Keratinocyte (primary cell): ENCODE measurements around the gene ALS2. TPM values are rescaled to one million over a fixed set of nuclear protein-coding genes. Genes with fewer than 3 reads are reported as not detected.
A peak's percentile ranks its signal among the peaks of the same experiment; 100 is the strongest.

Experiments used
- DNase-seq: peaks from one replicate; pipeline ENCODE4 v3.0.0-alpha.2; 2011; ENCODE audit warnings: low read depth, missing footprints, low spot score
- FAIRE-seq: peaks from 2 replicates; lab custom pipeline; 2011; peaks lifted over from hg19 to GRCh38; lab: Jason Lieb, UNC
- H2AFZ ChIP-seq: 2 replicates; pipeline ENCODE4 v1.6.0; 2012; ENCODE audit warnings: low read length, control low read depth, inconsistent platforms; ENCODE audit not compliant: control insufficient read depth
- H3K27ac ChIP-seq: 2 replicates; pipeline ENCODE4 v1.5.1; 2011; ENCODE audit warnings: low read length; ENCODE audit not compliant: control insufficient read depth, insufficient read depth
- H3K27me3 ChIP-seq: 3 replicates; pipeline ENCODE4 v1.6.0; 2011; ENCODE audit warnings: low read length; ENCODE audit not compliant: control insufficient read depth, insufficient read depth; ENCODE audit errors: extremely low read depth
- H3K36me3 ChIP-seq, 2 experiments: 2 replicates in 1 of 2; 3 replicates in 1 of 2; pipeline ENCODE4 v1.5.1; 2011; ENCODE audit warnings: low read length in 2 of 2, mild to moderate bottlenecking in 1 of 2; ENCODE audit not compliant: control insufficient read depth in 2 of 2, insufficient read depth in 2 of 2; ENCODE audit errors: extremely low read depth in 1 of 2
- H3K4me1 ChIP-seq: 3 replicates; pipeline ENCODE4 v1.5.1; 2011; ENCODE audit warnings: low read length; ENCODE audit not compliant: control insufficient read depth, insufficient read depth; ENCODE audit errors: extremely low read depth
- H3K4me2 ChIP-seq: 3 replicates; pipeline ENCODE4 v1.6.0; 2011; ENCODE audit warnings: low read depth, low read length; ENCODE audit not compliant: control insufficient read depth, insufficient read depth; ENCODE audit errors: extremely low read depth
- H3K4me3 ChIP-seq, 3 experiments: fragments of 200-600 bp in 1 of 3; sonication (generic) in 1 of 3; 2 replicates in 2 of 3; 3 replicates in 1 of 3; pipeline ENCODE4 v1.5.1; 2011 to 2016; ENCODE audit warnings: low read length in 3 of 3, mild to moderate bottlenecking in 3 of 3, control low read depth in 2 of 3, inconsistent platforms in 1 of 3, low read depth in 1 of 3, mixed read lengths in 1 of 3, mixed run types in 1 of 3, moderate library complexity in 1 of 3; ENCODE audit not compliant: control insufficient read depth in 2 of 3, insufficient read depth in 2 of 3; ENCODE audit errors: extremely low read depth in 1 of 3
- H3K79me2 ChIP-seq: 2 replicates; pipeline ENCODE4 v1.6.0; 2012; ENCODE audit warnings: low read length; ENCODE audit not compliant: control insufficient read depth, insufficient read depth
- H3K9ac ChIP-seq: 3 replicates; pipeline ENCODE4 v1.6.0; 2011; ENCODE audit warnings: low read length; ENCODE audit not compliant: control insufficient read depth, insufficient read depth; ENCODE audit errors: extremely low read depth
- H3K9me1 ChIP-seq: 3 replicates; pipeline ENCODE4 v1.6.0; 2011; ENCODE audit warnings: low read length; ENCODE audit not compliant: control insufficient read depth, insufficient read depth; ENCODE audit errors: extremely low read depth
- H3K9me3 ChIP-seq: 2 replicates; pipeline ENCODE4 v1.5.1; 2012; ENCODE audit warnings: low read depth, low read length; ENCODE audit not compliant: control insufficient read depth
- H4K20me1 ChIP-seq: 3 replicates; pipeline ENCODE4 v1.6.0; 2011; ENCODE audit warnings: low read length; ENCODE audit not compliant: control insufficient read depth, insufficient read depth; ENCODE audit errors: extremely low read depth
- EZH2 ChIP-seq: IDR thresholded peaks from one replicate; pipeline ENCODE4 v1.6.1; 2012; ENCODE audit warnings: inconsistent platforms, mild to moderate bottlenecking, low read length, moderate library complexity
- dilution Hi-C: fragments of 300-500 bp; cut with MboI; formaldehyde crosslinking; loops from one replicate; pipeline ENCODE4 v1.7.0; 2020; ENCODE audit warnings: low sequenced_read_pairs; ENCODE audit not compliant: extremely low pct_ligation_motif_present
- polyA plus RNA-seq, 5 experiments: library from polyadenylated mRNA; depleted of rRNA in 3 of 5; stranded (reverse) in 3 of 5; stranded (forward) in 1 of 5; unstranded in 1 of 5; fragments of >200 nt; gene quantifications; 1 replicate in 1 of 5; 2 replicates in 3 of 5; 3 replicates in 1 of 5; pipeline versions ENCODE4 v1.2.1 to v1.2.3, GENCODE V29; 2011 to 2012; ENCODE audit warnings: missing spikeins in 2 of 5, low read depth in 1 of 5, low replicate concordance in 1 of 5
- small RNA-seq, 3 experiments: library from RNA; depleted of rRNA; stranded (forward); fragments of <200 nt; gene quantifications; one replicate each; pipeline ENCODE3, GENCODE V24; 2012; ENCODE audit warnings: low read depth in 3 of 3, low replicate concordance in 1 of 3; ENCODE audit not compliant: insufficient read length in 3 of 3
- TF ChIP-seq, protein P1 (sequence below), 3 experiments: IDR thresholded peaks in 1 of 3; conservative IDR thresholded peaks in 1 of 3; optimal IDR thresholded peaks in 1 of 3; 2 replicates in 2 of 3; 3 replicates in 1 of 3; pipeline versions ENCODE3 to v1.5.1; 2011; ENCODE audit warnings: low read length in 3 of 3, mild to moderate bottlenecking in 3 of 3, moderate library complexity in 2 of 3, control low read depth in 1 of 3, inconsistent platforms in 1 of 3; ENCODE audit not compliant: insufficient read depth in 2 of 3; ENCODE audit errors: extremely low read depth in 1 of 3

The ALS2 gene
- polyA plus RNA-seq, 1 donor (not counting 4 experiments of a cell fraction or from before 2014, with no cell fraction given) = 25.8 TPM

DNA sequence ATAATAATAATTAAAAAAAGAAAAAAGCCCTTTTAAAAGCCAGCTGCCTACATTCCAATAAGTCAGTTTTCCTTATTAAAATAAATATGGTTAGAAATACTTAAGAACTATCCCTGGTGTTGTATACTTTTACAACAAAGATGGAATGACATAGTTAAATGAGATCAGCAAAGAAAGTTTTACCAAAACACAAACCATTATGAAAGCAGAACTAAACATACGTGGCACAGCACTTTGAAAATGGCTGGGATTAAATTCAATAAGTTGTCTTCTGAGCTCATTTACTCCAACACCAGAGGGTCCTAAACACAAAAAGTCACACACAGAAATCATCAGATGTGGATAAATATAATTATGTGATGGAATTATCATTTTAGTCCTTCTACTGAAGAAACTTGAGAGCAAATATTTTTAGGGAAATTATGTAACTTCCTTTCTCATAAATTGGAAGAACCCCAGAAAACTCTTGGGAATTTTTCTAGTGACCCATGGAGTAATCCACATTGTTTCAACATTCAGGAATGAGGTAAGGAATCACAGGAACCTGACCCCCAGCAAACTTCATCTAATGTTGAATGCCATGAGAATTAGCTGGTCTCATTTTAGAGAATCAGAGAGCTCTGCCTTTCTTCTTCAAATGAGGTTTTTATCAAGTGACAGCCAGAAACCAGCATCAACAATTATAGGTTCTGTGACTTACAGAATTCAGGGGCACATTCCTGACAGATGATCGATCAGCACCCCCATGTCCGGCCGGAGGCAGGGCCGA lies 125.9 kb downstream of the ALS2 start:
- Histone ChIP-seq H2AFZ (no peak overlapping the region), H3K27ac (no peak overlapping the region), H3K9me3 (no peaks in the 10 kb centered on the region), H3K4me3 (no peak overlapping the region), H3K36me3 (no peaks in the 10 kb centered on the region), H3K4me2 (no peak overlapping the region), H4K20me1 (no peaks in the 10 kb centered on the region), H3K79me2 (no peaks in the 10 kb centered on the region), H3K27me3 (no peaks in the 10 kb centered on the region), H3K9me1 (no peaks in the 10 kb centered on the region), H3K4me1 (peaks cover 9% of the 10 kb centered on the region), H3K9ac (no peak overlapping the region)
- TF ChIP-seq EZH2 = no peak
- TF ChIP-seq, protein P1, sequence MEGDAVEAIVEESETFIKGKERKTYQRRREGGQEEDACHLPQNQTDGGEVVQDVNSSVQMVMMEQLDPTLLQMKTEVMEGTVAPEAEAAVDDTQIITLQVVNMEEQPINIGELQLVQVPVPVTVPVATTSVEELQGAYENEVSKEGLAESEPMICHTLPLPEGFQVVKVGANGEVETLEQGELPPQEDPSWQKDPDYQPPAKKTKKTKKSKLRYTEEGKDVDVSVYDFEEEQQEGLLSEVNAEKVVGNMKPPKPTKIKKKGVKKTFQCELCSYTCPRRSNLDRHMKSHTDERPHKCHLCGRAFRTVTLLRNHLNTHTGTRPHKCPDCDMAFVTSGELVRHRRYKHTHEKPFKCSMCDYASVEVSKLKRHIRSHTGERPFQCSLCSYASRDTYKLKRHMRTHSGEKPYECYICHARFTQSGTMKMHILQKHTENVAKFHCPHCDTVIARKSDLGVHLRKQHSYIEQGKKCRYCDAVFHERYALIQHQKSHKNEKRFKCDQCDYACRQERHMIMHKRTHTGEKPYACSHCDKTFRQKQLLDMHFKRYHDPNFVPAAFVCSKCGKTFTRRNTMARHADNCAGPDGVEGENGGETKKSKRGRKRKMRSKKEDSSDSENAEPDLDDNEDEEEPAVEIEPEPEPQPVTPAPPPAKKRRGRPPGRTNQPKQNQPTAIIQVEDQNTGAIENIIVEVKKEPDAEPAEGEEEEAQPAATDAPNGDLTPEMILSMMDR (optimal IDR thresholded peaks at IDR 0.05 in 1 of 3, IDR thresholded peaks at IDR 0.05 in 1 of 3, conservative IDR thresholded peaks at IDR 0.05 in 1 of 3; ENCODE audit: extremely low read depth in 1 of 3, insufficient read depth in 2 of 3, low read length in 3 of 3) = no peak
- DNase-seq (no peak), FAIRE-seq (no peak)
- dilution Hi-C loops = no loop called here

- Histone ChIP-seq H3K27ac (no peak overlapping the region), H3K79me2 (no peaks in the 10 kb centered on the region), H3K4me1 (peaks cover 9% of the 10 kb centered on the region), H3K9me1 (no peaks in the 10 kb centered on the region), H3K9me3 (no peaks in the 10 kb centered on the region), H3K4me2 (no peak overlapping the region), H2AFZ (peak overlapping the region; percentile 20), H3K9ac (no peak overlapping the region), H3K36me3 (no peaks in the 10 kb centered on the region), H4K20me1 (no peaks in the 10 kb centered on the region), H3K4me3 (no peak overlapping the region), H3K27me3 (no peaks in the 10 kb centered on the region)
- dilution Hi-C loops = no loop called here
- FAIRE-seq (no peak), DNase-seq (no peak)
- no peak for TF ChIP-seq EZH2
- TF ChIP-seq, protein P1 (optimal IDR thresholded peaks at IDR 0.05 in 1 of 3, IDR thresholded peaks at IDR 0.05 in 1 of 3, conservative IDR thresholded peaks at IDR 0.05 in 1 of 3; ENCODE audit: extremely low read depth in 1 of 3, insufficient read depth in 2 of 3, low read length in 3 of 3) = no peak
Measured at GRCh38 chr2:201653221-201653620, 127.5 kb downstream of the ALS2 start.

Small RNAs within 50 kb of the gene (small RNA-seq; reads per million reads assigned to genes)
- gene RF00019 (0 reads per million in 3 experiments), gene UBE2V1P11 (0 reads per million in 3 experiments)

Other genes starting within 250 kb of the ALS2 start
- gene TMEM237, start 137.4 kb downstream of the ALS2 start, polyA plus RNA-seq = 43.1 to 49.6 TPM (median 43.5 TPM) in 3 replicates
- gene MPP4, start 82.3 kb downstream of the ALS2 start, polyA plus RNA-seq = 0.27 to 0.63 TPM (median 0.42 TPM) in 3 replicates
- gene CDK15, start 25.6 kb upstream of the ALS2 start, polyA plus RNA-seq = 0.35 to 1.4 TPM (median 0.96 TPM) in 3 replicates